ENCODE data around the gene IL17C.
"Not testable (repeated sequence)": the region's sequence is repeated elsewhere in the genome, so short reads cannot be mapped to it uniquely, and the experiment has no call there.

IL17C gene

DNA sequence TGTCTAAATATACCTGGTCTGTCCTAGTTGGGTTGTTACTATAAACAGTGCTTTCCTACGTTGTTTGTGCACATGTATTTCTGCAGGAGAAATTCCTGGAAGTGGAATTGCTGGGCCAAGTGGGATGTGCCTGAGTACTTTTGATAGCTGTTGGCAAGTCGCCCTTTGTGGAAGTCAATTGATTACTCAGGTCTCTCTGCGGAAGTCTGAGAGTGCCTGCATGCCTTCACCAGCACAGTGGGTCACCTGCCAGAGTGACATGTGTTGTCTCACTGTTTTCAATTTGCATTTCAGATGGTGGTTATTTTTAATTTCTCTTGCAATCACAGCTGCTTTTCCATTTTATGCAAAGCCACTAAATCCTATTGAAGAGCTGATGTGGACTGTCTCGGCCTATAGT is 26.8 kb downstream of the IL17C start:
- H3K4me3 ChIP-seq (ENCODE audit: insufficient read depth, low read length, poor library complexity, severe bottlenecking): no peak overlapping the region
- H3F3A ChIP-seq (ENCODE audit: insufficient read depth): peaks cover 21% of the 10 kb centered on the region
- no peaks in the 10 kb centered on the region for H3K36me3 ChIP-seq (ENCODE audit: low read length)
- no peak overlapping the region for H3K4me2 ChIP-seq (ENCODE audit: low read depth, low read length, poor library complexity, severe bottlenecking)
- H3K9ac ChIP-seq (ENCODE audit: low read length): no peak overlapping the region
- H4K20me1 ChIP-seq (ENCODE audit: low read depth, low read length): 0 out of 2 replicates have a peak, but pooled peaks cover 2% of the 10 kb centered on the region
- H3K9me3 ChIP-seq (ENCODE audit: insufficient read depth, low read length): no peaks in the 10 kb centered on the region
- no peaks in the 10 kb centered on the region for H3K27me3 ChIP-seq (ENCODE audit: low read length)
- no peak for TF ChIP-seq EZH2phosphoT487 (conservative IDR thresholded peaks at IDR 0.05; ENCODE audit: low read length)
- TF ChIP-seq, protein P1, sequence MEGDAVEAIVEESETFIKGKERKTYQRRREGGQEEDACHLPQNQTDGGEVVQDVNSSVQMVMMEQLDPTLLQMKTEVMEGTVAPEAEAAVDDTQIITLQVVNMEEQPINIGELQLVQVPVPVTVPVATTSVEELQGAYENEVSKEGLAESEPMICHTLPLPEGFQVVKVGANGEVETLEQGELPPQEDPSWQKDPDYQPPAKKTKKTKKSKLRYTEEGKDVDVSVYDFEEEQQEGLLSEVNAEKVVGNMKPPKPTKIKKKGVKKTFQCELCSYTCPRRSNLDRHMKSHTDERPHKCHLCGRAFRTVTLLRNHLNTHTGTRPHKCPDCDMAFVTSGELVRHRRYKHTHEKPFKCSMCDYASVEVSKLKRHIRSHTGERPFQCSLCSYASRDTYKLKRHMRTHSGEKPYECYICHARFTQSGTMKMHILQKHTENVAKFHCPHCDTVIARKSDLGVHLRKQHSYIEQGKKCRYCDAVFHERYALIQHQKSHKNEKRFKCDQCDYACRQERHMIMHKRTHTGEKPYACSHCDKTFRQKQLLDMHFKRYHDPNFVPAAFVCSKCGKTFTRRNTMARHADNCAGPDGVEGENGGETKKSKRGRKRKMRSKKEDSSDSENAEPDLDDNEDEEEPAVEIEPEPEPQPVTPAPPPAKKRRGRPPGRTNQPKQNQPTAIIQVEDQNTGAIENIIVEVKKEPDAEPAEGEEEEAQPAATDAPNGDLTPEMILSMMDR (IDR thresholded peaks at IDR 0.05; ENCODE audit: insufficient read depth, low read length, poor library complexity, severe bottlenecking): no peak
- no peak overlapping the region for H3K27ac ChIP-seq (ENCODE audit: low read depth, low read length)
- no peak overlapping the region for H2AFZ ChIP-seq (ENCODE audit: low read depth, low read length, severe bottlenecking)
- H3K9me2 ChIP-seq (replicated peaks; ENCODE audit: insufficient read depth, low read length): no peaks in the 10 kb centered on the region
- H3K79me2 ChIP-seq (ENCODE audit: insufficient read depth, low read length): peaks cover 23% of the 10 kb centered on the region

GRCh38 chr16:88665570-88665969 is 27.2 kb downstream of the IL17C start:
- Histone ChIP-seq H3K27me3 (ENCODE audit: low read length) (no peaks in the 10 kb centered on the region), H4K20me1 (ENCODE audit: low read depth, low read length) (0 out of 2 replicates have a peak, but pooled peaks cover 2% of the 10 kb centered on the region), H3K9me2 (replicated peaks; ENCODE audit: insufficient read depth, low read length) (no peaks in the 10 kb centered on the region), H3K4me3 (ENCODE audit: insufficient read depth, low read length, poor library complexity, severe bottlenecking) (no peak overlapping the region), H3K27ac (ENCODE audit: low read depth, low read length) (no peak overlapping the region; the same call in 1 of the 2 replicates), H3K9ac (ENCODE audit: low read length) (no peak overlapping the region), H3K36me3 (ENCODE audit: low read length) (no peaks in the 10 kb centered on the region), H2AFZ (ENCODE audit: low read depth, low read length, severe bottlenecking) (no peak overlapping the region), H3K4me2 (ENCODE audit: low read depth, low read length, poor library complexity, severe bottlenecking) (no peak overlapping the region), H3F3A (ENCODE audit: insufficient read depth) (peaks cover 21% of the 10 kb centered on the region), H3K79me2 (ENCODE audit: insufficient read depth, low read length) (peaks cover 21% of the 10 kb centered on the region), H3K9me3 (ENCODE audit: insufficient read depth, low read length) (no peaks in the 10 kb centered on the region)
- no peak for TF ChIP-seq EZH2phosphoT487 (conservative IDR thresholded peaks at IDR 0.05; ENCODE audit: low read length)
- TF ChIP-seq, protein P1 (IDR thresholded peaks at IDR 0.05; ENCODE audit: insufficient read depth, low read length, poor library complexity, severe bottlenecking): no peak

DNA sequence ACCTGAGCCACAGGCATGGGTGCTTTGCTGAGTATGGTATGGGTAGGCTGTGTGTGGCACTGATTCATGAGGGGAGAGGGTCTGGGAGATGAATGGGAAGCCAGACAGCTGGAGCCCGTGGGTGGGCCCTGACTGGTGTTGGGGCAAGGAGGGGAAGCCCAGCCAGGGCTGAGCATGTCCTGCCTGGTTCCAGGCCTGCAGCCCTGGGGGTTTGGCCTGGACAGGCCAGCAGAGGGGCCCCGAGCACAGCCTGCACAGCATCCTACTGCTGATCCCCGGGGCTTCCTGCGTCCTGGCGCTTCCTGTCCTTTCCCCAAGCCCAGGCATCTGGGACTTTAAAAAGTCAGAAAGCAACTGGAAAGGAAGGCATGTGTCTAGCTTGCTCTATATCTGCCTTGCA is 29.1 kb downstream of the IL17C start:
- Histone ChIP-seq H2AFZ (ENCODE audit: low read depth, low read length, severe bottlenecking) (no peak overlapping the region), H3K36me3 (ENCODE audit: low read length) (no peaks in the 10 kb centered on the region), H3K27ac (ENCODE audit: low read depth, low read length) (no peak overlapping the region), H3K9me2 (replicated peaks; ENCODE audit: insufficient read depth, low read length) (no peaks in the 10 kb centered on the region), H3K4me2 (ENCODE audit: low read depth, low read length, poor library complexity, severe bottlenecking) (no peak overlapping the region), H3K79me2 (ENCODE audit: insufficient read depth, low read length) (peaks cover 3% of the 10 kb centered on the region), H3K27me3 (ENCODE audit: low read length) (no peaks in the 10 kb centered on the region), H3K4me3 (ENCODE audit: insufficient read depth, low read length, poor library complexity, severe bottlenecking) (no peak overlapping the region), H3F3A (ENCODE audit: insufficient read depth) (0 out of 2 replicates have a peak, but pooled peaks cover 10% of the 10 kb centered on the region), H3K9me3 (ENCODE audit: insufficient read depth, low read length) (no peaks in the 10 kb centered on the region), H3K9ac (ENCODE audit: low read length) (no peak overlapping the region), H4K20me1 (ENCODE audit: low read depth, low read length) (no peaks in the 10 kb centered on the region)
- TF ChIP-seq, protein P1 (IDR thresholded peaks at IDR 0.05; ENCODE audit: insufficient read depth, low read length, poor library complexity, severe bottlenecking): no peak
- no peak for TF ChIP-seq EZH2phosphoT487 (conservative IDR thresholded peaks at IDR 0.05; ENCODE audit: low read length)

DNA sequence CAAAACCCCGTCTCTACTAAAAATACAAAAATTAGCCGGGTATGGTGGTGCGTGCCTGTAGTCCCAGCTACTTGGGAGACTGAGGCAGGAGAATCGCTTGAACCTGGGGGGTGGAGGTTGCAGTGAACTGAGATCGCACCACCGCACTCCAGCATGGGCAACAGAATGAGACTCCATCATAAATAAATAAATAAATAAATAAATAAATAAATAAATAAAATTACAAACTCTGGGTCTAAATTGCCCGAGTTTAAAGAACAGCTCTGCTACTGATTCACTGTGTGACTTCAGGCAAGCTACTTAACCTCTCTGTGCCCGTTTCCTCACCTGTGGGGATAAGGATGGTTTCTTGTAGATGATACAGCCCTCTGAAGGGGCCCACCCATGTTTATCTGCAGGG is 31.1 kb downstream of the IL17C start:
- H4K20me1 ChIP-seq (ENCODE audit: low read depth, low read length); H3K27ac ChIP-seq (ENCODE audit: low read depth, low read length); H3K9me3 ChIP-seq (ENCODE audit: insufficient read depth, low read length); H3K4me2 ChIP-seq (ENCODE audit: low read depth, low read length, poor library complexity, severe bottlenecking); H3K9me2 ChIP-seq (replicated peaks; ENCODE audit: insufficient read depth, low read length); H3K9ac ChIP-seq (ENCODE audit: low read length); H3K79me2 ChIP-seq (ENCODE audit: insufficient read depth, low read length); H3K27me3 ChIP-seq (ENCODE audit: low read length); H2AFZ ChIP-seq (ENCODE audit: low read depth, low read length, severe bottlenecking); H3K36me3 ChIP-seq (ENCODE audit: low read length); H3K4me3 ChIP-seq (ENCODE audit: insufficient read depth, low read length, poor library complexity, severe bottlenecking): not testable (repeated sequence)
- 0 out of 2 replicates have a peak, but pooled peaks cover 10% of the 10 kb centered on the region for H3F3A ChIP-seq (ENCODE audit: insufficient read depth)

Data from SU-DHL-6 (cell line).